ENCODE data around the gene MCTP2.

MCTP2 gene

GRCh38 chr15:94198633-94199032 lies 32.7 kb upstream of the MCTP2 start:
- ChIA-PET CTCF (interaction anchor here (2.5 kb wide), 1 partner anchor 125 kb away, joined by 7 read pairs; no protein-coding TSS in a partner anchor), POLR2A (interaction anchor here (0.6 kb wide), 1 partner anchor 25 kb away, joined by 3 read pairs; no protein-coding TSS in a partner anchor)
- no peak for DNase-seq (ENCODE audit: low read depth, low spot score)
- H3K4me3 ChIP-seq (ENCODE audit: low read depth, low read length): no peak overlapping the region
- TF ChIP-seq CTCF (IDR thresholded peaks at IDR 0.05; ENCODE audit: insufficient read depth, low read length, missing control alignments): no peak

GRCh38 chr15:94199725-94200124 lies 31.6 kb upstream of the MCTP2 start:
- no peak overlapping the region for H3K4me3 ChIP-seq (ENCODE audit: low read depth, low read length)
- POLR2A ChIA-PET: no interaction called here
- CTCF ChIA-PET: interaction anchor here (1.3 kb wide), 1 partner anchor 13 kb away, joined by 3 read pairs; no protein-coding TSS in a partner anchor
- TF ChIP-seq CTCF (IDR thresholded peaks at IDR 0.05; ENCODE audit: insufficient read depth, low read length, missing control alignments): no peak
- no peak for DNase-seq (ENCODE audit: low read depth, low spot score)

GRCh38 chr15:94203306-94203705 lies 28.1 kb upstream of the MCTP2 start:
- no peak overlapping the region for H3K4me3 ChIP-seq (ENCODE audit: low read depth, low read length)
- POLR2A ChIA-PET: no interaction called here
- no peak for DNase-seq (ENCODE audit: low read depth, low spot score)
- TF ChIP-seq CTCF (IDR thresholded peaks at IDR 0.05; ENCODE audit: insufficient read depth, low read length, missing control alignments): no peak
- CTCF ChIA-PET: no interaction called here

GRCh38 chr15:94205366-94205765 lies 26.0 kb upstream of the MCTP2 start:
- CTCF ChIA-PET: no interaction called here
- H3K4me3 ChIP-seq (ENCODE audit: low read depth, low read length): no peak overlapping the region
- no peak for TF ChIP-seq CTCF (IDR thresholded peaks at IDR 0.05; ENCODE audit: insufficient read depth, low read length, missing control alignments)
- POLR2A ChIA-PET: interaction anchor here (0.6 kb wide), 1 partner anchor 117 kb away, joined by 3 read pairs; no protein-coding TSS in a partner anchor
- DNase-seq (ENCODE audit: low read depth, low spot score): peak; percentile 86

GRCh38 chr15:94206463-94207167 lies 24.7 kb upstream of the MCTP2 start:
- H3K4me3 ChIP-seq (ENCODE audit: low read depth, low read length): no peak overlapping the region
- TF ChIP-seq CTCF (IDR thresholded peaks at IDR 0.05; ENCODE audit: insufficient read depth, low read length, missing control alignments): no peak
- POLR2A ChIA-PET: no interaction called here
- DNase-seq (ENCODE audit: low read depth, low spot score): peak; percentile 93
- CTCF ChIA-PET: no interaction called here

GRCh38 chr15:94212291-94212690 lies 19.1 kb upstream of the MCTP2 start:
- CTCF ChIA-PET: interaction anchor here (1.3 kb wide), 1 partner anchor 13 kb away, joined by 3 read pairs; no protein-coding TSS in a partner anchor
- no peak for DNase-seq (ENCODE audit: low read depth, low spot score)
- POLR2A ChIA-PET: no interaction called here
- no peak for TF ChIP-seq CTCF (IDR thresholded peaks at IDR 0.05; ENCODE audit: insufficient read depth, low read length, missing control alignments)
- no peak overlapping the region for H3K4me3 ChIP-seq (ENCODE audit: low read depth, low read length)

Data from AG04449 (cell line).